GM19328 (cell line): ENCODE data around the gene CRYL1.

Source experiments
- ATAC-seq: cut with Tn5 transposase; IDR thresholded peaks from one replicate; pipeline ENCODE4 v1.9.1; 2021; ENCODE audit warnings: mild to moderate bottlenecking, moderate library complexity; ENCODE audit not compliant: unreplicated experiment

CRYL1 gene, protein sequence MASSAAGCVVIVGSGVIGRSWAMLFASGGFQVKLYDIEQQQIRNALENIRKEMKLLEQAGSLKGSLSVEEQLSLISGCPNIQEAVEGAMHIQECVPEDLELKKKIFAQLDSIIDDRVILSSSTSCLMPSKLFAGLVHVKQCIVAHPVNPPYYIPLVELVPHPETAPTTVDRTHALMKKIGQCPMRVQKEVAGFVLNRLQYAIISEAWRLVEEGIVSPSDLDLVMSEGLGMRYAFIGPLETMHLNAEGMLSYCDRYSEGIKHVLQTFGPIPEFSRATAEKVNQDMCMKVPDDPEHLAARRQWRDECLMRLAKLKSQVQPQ

DNA sequence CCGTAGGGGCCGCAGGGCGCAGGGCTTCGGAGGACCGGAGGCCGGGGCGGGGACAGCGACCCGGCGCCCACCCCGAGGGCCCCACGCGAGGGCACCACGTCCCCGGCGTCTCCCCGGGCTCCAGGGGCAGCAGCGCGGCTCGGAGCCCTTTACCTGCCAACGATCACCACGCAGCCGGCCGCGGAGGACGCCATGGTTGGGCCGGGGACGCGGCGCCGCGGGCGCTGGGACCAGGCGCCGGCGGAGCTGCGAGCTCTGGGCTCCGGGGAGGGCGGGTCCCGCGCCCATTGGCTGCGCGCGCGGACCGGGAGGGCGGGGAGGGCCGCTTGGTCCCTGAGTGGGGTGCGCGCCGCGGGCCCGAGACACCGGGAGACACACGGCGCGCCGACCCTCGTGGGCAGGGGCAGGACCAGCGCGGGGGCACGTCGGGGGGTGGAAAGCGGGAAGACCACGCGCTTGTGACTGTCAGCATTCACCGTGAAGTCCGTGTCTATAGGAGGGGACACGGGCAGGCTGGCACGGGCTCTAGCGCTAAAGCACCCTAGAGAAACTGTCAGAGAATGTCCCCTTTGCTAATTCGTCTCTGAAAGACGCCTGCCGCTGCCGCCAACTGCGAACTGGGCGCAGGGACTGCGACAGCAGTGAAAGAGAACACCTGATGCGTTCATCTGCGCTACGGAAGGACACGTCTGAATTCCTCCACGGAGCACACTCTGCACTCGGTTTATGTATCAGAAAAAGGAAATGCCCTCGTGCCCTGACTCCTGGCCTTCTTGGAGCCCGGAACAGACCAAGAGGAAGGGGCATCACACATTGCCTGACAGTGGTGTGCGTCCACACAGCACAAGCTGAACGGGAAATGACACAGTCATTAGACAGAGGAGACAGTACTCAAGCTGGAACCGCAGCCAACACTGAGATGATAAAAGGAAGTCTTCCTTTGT, at the start of gene CRYL1:
Gene CRYL1, minus strand, starts transcription at position 257 of the 944 bp plus-strand sequence. Its CDS starts 63 bp downstream, at position 194.
- peak; percentile 77 for ATAC-seq

DNA sequence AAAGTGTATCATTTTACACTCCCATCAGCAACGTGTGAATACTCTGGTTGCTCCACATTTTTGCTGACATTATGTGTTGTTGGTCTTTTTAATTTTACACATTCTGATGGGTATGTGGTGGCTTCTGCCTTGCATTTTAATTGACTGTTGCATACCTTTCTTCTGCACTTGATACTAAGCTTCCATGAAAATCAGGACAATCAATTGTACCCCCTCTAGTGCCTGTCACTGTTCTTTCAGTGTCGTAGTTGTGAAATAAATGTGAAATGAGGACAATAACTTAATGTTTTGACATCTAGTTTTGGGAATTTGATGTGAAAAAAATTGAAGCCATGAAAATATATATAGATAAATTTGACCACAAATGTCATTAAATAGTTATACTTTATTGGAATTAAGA, 48.0 kb upstream of the CRYL1 start:
- ATAC-seq, result no peak

DNA sequence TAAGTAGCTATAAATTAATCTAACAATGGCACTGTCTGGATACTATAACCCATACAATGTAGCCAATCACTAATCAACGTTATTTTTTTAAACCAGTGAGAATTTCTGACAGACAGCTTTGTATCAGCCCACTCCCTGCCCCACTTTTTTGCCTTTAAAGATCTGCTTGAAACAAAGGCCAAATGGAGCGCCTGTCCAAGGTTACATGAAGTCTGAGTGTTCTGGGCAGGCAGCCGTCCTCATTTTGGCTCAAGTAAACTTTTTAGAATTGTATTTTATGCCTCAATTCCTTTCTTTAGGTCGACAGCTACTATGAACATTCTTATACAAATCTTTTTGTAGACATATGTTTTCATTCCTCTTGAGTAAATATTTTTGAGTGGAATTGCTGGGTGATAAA, 47.5 kb upstream of the CRYL1 start:
- ATAC-seq, result no peak

DNA sequence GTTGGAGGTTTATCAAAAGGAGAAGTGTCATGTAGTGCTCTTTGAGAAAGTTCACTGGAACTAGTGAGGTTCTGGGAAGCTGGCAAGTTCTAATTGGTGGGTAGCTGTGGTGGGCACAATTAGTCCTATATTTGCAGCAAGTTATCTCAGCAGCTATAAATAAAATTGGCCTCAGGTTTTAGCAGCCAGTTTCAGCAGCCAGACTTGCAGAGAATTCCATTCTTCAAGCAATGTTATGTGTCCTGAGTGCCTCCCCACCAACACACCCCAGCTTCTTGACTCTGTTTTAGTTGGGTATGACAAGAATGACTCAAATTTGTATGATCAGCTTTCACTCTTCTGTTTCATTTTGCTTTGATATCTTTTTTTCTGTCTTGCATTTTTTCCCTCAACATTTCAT, 46.0 kb upstream of the CRYL1 start:
- no peak for ATAC-seq

DNA sequence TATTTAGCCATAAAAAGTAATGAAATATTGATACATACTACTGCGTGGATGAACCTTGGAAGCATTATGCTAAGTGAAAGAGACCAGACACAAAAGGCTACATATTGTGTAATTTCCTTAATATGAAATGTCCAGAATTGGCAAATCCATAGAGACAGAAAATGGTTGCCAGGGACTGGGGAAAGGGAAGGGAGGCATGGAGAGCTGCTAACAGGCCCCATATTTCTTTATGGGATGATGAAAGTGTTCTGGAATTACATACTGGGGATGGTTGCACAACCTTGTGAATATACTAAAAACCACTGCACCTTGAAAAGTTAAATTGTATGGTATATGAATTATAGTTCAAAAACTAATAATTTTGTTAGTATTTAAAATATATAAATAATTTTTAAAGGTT, 44.9 kb upstream of the CRYL1 start:
- ATAC-seq, result no peak

DNA sequence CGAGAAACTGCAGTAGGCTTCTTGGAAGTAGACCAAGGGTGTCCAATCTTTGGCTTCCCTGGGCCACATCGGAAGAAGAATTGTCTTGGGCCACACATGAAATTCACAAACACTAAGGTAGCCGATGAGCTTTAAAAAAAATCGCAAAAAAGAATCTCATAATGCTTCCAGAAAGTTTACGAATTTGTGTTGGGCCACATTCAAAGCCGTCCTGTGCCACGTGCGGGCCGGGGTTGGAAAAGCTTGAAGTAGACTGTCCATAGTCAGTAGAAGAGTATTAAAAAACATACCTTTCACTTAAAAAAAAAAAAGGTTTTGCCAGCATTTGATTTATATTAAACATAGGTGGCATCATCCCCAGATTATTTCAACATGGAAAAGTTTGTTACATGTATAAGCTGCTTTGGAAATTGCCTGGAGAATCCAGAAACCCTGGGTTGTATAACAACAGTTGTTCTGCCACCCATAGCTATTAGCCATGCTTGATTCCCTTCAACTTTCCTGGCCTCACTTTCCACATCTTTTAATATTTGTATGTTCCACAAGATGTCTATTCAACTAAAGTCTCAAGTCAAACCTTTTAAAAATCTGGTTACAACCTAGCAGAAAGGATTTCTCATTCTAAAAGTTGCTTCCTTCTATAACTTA, 42.3 kb upstream of the CRYL1 start:
- no peak for ATAC-seq

DNA sequence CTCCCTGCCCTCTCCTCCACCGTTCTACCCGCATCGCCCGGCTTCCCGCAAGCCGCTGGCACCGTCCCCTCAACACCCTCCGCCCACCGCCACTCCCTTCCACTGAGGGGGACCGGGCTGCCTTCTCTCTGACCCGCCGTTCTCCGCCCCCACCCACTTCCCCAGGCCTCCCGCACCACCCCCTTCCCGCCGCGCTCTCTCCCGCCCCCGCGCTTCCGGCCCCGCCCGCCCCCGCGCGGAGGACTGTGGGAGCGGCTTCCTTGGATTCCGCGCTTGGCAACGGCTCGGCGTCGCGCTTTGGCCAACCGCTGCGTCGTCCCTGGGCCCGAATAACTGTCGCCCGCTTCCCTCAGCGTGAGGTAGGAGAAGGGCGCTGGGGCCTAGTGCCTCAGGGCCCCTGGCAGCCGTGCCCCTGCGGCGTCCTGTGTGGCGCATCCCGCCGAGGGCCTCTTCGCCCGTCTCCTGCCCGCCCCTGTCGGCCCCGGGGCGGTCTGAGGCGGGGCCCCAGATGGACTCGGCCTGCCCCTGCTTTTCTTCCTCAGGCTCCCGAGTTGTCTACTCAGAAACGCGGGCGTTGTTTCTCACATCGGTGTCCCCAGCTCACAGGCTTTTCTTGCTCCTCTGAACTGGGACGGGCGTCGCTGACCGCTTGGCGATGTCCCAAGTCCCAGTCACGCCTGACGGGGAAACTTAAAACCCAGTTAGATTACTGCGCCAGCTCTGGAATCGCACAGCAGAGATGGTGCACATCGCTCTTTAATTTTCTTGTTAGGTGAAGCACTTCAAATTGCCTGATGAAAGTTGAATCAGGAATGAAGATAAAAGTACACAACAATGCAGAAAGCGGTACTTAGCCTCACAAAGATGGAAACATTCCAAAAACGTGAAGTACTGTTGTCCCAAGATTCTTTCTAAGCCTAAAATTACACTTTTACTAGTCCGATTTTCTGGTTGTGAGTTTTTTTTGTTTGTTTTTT, 41.5 kb upstream of the CRYL1 start, which contains the start of gene IFT88:
Gene IFT88, plus strand, starts transcription at position 260 of the 977 bp plus-strand sequence. CDS start 7,229 bp downstream, outside the sequence.
- ATAC-seq, result peak; percentile 83

DNA sequence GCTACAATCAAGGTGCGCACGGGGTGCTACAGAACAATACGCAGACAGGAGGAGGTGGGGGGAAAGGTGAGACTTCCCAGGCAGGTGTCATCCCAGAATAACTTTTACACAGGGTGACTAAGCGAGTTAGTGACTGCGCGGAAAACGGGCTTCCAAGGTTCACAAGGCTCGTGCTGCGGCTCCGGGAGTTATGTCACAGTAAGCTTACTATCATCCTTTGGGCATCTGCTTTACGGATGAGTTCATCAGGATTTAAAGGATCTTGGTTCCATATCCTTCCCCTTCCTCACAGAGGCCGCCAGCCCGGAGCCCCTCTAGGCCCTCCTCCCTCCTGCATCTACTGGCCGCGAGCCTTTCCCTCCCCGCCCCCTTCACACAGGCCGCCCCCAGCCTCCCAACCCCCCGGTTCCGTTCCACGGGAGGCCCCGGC, 40.8 kb upstream of the CRYL1 start:
- peak; percentile 34 for ATAC-seq

DNA sequence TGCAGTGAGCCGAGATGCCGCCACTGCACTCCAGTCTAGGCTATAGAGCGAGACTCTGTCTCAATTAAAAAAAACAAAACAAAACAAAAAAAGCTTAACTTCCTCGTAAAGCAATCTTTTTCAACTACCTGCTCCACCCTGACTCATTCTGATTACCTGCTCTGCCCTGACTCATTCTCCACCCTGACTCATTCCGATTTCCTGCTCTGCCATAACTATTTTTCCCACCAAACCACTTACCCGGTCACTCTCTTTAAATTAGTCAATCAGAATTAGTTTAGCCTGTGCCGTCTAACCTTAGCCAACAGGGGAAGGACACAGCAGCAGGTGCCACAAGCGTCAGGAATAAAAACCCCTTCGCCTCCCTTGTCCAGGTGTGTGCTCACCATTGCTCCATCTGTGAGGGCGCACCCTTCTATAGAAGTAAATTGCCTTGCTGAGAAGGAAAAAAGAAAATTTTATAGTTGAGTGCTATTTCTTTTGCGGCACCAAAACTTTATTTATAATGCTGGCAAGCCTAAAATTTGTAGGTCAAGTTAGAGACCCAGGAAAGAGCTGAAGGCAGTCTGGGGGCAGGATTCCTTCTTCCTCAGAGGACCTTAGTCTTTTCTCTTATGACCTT, 39.6 kb upstream of the CRYL1 start:
- ATAC-seq, result no peak

DNA sequence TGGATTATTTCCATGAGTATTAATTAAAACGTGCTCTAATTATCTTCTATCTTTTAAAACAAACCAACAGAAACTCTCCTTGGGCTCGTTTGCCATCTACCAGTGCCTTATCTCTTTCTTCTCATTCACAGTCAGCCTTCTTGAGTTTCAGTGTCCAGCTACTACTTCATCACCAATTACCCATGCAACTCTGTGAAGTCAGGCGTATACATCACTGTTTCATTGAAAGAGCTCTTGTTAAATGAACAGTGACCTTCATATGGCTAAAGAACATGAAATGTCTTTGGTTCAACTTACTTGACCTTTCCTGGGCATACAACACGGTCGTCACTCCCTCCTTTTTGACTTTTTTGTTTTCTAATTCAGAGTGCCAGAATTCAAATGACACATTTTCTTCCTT, 36.1 kb upstream of the CRYL1 start:
- no peak for ATAC-seq

DNA sequence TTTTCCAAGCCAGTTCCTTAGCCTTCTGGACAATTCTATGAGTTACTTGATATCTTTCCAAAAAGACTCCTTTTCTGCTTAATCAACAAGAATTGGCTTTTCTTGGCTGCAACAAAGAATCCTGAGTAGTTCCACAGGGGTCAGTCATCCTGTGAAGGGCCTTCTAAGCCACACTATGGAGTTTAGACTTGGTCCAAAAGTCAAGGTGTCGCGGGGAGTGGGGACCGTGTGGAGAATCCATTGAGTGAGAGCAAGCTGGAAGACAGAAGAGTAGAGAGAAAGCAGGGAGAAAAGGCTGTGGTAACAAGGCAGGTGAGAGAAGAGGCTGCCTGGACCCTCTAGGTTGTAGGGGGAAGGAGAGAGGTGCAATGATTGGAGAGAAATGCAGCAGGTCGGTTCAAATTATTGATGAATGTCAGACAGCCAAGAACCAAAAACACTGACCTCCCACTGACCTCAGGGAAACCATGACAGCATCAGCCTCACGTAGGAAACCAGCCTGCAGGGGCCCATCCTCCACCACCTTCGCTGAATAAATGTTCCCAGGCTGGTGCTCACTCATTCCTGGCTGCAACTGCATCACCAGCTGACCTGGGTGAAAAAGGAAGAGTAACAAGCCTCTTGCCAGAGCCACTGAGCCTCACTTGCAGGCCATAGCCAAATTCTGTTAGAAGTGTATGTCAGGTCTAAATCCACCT, 34.2 kb upstream of the CRYL1 start:
- ATAC-seq, result no peak

DNA sequence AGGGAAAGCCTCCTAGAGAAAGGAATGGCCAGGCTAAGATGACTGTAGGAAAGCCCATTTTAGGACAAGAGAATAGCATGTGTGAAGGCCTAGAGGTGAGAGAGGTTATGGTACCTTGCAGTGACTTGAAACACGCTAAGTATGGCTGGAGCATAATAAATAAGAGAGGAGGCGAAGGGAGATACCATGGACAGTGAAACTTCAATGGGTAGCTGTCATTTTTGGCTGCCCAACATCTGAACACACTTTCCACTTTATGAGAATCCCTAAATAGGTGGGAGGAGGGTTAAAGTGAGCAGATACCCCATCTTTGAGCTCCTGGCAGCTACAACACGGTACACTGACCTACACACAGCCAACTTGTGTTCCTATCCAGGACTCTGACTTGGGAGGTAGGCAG, 33.3 kb upstream of the CRYL1 start:
- ATAC-seq, result no peak

DNA sequence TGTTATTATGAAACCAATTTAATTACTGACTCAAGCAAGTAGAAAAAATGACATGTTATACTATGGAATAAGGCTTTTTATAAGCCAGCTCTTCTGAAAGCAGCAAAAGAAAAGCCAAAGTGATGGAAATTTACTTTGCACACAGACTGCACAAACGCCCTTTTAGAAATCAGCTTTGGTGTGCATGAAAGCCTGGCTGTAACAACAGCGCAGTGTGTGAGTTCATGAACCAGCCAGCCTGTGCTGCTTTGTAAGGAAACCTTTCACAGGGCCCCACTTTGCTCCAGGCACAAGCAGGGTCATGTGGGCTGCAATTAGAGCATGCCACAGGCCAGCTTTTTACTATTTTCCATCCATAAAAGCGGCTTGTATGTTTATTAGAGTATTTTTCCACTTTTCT, 27.7 kb upstream of the CRYL1 start:
- no peak for ATAC-seq

DNA sequence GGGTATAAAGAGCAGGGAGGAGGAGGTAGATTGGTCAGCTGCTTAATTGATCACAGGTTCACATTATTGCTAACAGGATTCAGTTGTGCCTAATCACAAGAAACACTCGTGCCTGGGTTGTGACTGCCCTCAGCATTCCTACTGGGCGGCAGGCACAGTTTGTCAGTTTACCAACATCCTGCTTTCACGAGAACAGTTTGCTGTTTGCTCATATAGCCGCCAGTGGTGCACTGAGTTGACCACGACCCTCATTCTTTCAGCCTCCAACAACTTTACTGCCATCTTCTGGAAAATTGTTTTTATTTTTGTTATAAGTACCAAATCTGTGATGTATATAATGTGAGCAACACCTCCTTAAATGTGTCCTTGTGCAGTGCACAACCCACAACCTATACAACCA, 25.1 kb upstream of the CRYL1 start:
- no peak for ATAC-seq

DNA sequence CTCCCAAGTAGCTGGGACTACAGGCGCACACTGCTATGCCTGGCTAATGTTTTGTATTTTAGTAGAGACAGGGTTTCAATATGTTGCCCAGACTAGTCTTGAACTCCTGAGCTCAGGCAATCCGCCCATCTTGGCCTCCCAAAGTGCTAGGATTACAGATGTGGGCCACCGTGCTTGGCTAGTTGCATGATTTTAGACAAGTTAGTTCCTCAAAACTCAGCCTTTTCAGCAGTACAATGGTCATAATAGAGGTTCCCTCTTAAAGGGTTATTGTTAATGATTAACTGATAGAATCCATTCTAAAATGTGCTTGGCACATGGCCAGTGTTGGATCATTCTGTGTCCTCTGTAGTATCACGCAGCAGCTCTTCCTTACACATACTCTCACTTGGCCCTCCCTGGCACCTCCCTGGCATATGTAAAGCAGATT, 21.8 kb upstream of the CRYL1 start:
- no peak for ATAC-seq

DNA sequence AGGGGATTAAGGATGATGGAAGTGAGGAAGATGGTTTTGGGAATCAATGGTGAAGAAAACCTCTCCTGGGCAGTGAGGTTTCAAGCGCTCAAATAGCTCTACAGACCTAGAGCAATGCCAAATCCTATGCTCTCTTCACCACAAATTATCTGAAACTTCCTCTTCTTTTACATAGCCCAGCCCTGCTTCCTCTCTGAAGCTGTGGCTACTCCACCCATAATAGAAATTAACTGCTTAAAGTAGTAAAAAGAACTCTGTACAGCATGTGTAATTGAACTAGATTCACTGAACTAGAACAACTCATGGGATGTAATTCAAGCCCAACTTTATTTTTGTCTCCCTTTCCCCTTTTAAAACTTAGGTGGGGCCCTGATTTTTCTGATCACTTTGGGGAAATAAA, 20.9 kb upstream of the CRYL1 start:
- no peak for ATAC-seq

DNA sequence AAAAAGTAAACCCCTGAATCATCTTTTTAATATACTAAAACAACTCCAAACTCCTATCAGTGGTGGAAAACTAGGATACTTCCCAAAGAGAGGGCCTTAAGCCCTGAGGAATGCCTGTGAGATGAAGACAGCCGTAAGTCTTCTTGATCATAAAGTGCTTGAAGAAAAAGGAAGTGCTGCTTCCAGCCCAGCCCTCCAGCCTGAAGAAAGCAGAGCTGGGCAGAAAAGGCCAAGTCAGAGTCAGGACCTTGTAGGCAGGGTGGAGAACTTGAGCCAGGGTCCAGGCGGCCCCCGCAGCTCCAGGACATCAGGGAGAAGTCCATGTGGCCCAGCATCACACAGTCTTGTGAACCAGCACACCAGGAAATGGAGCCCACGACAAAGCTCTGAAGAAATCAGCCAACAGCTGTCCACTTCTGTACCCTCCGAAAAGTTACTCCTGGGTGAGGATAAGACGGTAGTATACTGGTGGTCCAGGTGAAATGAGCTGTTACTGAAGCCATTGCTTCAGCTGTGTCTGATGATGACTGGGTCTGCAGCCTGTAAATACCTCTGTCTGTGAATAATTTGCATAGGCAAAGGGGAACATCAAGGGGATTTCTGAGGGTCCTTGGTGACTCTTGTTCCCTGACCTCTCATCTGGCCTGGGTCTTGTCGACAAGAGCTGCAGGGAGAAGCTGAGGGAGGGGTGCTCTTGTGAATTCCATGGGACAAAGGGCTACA, 18.7 kb upstream of the CRYL1 start:
- no peak for ATAC-seq

DNA sequence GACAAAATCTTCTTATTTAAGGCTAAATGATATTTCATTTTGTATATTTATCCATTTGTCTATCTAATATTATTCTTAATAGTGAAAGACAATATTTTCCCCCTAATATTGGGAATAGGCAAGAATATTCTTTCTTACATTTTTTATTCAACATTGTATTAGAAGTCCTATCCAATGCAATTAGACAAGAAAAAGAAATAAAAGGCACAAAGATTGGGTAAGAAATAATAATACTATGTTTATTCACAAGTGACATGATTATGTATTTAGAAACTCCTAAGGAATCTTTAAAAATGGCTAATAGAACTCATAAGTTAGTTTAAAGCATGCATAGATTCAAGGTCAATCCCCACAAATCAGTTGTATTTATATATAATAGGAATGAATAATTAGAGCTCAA, 11.3 kb upstream of the CRYL1 start:
- no peak for ATAC-seq
